ENCODE measurements around the gene CRADD.

The CRADD gene

DNA sequence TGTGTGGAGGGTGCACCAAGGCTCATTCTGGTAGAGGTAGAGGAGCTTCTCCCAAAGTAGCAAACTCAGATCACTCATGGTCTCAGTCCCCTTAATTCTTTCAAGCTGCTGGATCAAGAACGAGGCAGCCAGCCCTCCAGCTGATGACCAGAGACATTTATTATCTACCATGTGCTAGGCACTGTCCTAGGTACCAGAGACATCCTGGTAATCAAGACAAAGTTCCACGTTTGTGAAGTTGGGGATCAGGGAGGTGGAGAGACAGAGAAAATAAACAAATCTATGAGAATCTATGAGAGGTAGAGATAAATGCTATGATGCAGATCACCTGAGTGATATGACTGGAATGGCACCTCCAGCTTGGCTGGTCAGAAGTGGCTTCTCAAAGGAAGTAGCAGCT, 130.2 kb downstream of the CRADD start:
- DNase-seq (ENCODE audit: low read depth in 2 of 2) = no peak

DNA sequence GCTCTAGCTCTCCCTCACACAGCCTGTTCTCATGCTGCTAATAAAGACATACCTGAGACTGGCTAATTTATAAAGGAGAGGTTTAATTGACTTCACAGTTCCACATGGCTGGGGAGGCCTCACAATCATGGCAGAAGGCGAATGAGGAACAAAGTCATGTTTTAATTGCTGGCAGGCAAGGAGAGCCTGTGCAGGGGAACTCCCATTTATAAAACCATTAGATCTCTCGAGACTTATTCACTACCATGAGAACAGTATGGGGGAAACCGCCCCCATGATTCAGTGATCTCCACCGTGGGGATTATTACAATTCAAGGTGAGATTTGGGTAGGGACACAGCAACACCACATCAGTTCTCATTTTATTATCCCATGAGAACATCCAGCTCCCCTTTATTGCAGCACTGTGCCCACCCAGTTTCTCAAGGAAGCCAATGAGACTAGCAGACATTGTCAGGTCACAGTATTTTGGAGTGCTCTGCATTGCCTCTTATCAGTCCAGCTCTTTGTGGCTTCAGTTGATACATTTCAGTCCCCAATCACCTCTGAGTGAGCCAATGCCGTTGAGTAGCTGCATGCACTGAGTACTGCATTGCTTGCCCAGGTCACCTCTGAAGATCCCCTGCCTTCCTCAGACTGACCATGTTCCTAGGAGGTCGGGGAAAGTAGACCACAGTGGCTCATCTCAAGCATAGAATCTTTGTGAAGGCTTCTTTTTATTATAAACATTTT, 131.2 kb downstream of the CRADD start:
- no peak for DNase-seq (ENCODE audit: low read depth in 2 of 2)

DNA sequence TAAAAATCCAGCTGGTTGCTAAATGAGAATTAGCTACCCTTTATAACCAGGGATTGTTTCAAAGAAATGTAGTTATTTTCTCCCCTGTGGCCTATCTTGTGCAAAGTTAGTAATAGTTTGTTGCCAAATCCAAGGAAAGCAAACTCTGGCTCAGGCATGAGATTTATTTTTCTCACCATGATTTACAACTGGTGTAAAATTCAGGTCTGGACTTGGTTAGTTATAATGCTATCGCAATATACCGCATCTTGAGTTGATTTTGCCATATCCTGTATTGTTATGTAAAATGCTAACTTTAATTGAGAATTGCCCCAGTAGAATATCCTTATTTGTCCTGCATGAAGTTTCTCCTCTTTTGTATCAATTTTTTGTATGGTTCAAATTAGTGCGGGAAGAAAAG, 135.5 kb downstream of the CRADD start:
- DNase-seq (ENCODE audit: low read depth in 2 of 2) = no peak

DNA sequence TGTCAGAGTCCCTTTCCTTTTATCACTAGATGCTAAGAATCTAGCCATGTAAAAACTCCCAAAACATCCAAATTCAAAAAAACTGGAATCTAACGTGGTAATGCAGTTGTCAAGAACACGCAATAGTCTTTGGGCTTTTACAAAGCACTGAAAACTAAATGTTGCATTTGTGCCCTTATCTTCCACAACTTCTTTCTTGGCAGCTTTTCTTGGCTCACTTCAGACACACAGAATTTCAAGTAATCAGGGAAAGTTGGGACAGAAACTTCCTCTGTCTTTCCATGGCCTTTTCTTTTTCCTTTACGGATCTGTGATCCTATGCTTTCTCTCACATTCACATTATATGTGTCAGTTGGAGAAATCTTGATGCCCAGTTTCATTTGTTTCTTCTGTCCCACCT, 136.0 kb downstream of the CRADD start:
- no peak for DNase-seq (ENCODE audit: low read depth in 2 of 2)

DNA sequence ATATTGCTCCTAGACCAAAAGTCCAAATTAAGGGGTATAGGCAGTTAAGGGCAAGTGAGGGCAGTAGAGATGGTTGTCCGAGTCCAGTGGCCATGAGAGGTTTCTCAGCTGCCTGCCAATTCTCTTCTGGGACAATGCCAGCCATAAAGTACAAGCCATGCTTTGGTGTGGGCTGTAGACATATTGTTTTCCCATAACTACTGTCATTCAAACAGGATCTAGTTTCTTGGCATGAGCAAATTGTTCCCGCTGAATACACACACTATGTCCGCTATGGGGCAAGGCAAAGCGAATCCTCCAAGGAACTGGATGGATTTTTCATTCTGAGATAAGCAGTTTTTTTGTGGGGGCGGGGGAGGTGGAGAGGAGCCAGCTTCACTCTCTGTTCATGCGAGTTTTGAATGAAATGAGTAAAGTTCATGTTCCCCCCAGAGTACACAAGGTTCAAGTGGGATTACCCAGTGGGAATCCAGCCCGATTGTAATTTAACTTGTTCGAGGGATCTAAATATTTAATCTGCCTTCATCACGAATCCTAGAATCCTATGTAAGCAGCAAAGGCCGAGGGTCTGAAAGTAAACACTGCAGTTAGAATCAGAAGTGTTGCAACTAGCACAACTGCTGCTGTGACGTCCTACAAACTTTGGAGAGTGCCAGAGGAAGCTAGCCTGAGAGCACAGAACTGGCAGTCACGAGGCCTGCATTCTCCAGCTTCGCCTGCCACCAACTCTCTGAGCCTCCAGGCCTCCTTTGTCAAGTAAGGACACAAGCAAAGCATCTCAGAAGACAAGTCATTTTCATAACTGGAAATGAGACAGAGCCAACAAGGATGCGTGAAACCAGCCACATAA, 137.0 kb downstream of the CRADD start:
- no peak for DNase-seq (ENCODE audit: low read depth in 2 of 2)

DNA sequence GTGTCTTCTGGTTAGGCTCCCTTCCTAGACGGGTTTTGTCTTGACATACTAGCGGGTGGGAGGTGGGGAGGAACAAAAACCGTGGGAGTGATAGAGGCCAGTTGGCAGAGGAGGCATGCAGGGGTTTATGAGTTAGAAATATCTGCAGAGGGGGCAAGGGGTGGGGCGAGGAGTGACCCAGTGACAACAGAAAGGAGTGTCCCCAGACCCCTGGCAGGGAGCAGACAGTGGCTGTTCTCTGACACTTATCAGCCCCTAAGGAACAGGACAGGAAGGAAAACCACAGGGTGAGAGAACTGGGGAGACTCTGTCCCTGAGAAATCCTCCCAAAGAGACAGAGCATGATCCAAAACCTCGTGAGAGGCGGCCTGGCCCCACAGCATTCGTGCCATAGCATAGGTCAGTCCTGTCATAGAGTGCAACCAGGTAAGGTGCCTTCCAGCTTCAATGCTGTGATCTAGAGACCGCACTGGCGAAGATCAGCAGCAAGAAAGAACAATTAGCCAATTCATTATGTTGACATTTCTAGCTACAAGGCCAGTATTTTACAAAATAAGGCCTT, 141.4 kb downstream of the CRADD start:
- DNase-seq (ENCODE audit: low read depth in 2 of 2) = no peak

DNA sequence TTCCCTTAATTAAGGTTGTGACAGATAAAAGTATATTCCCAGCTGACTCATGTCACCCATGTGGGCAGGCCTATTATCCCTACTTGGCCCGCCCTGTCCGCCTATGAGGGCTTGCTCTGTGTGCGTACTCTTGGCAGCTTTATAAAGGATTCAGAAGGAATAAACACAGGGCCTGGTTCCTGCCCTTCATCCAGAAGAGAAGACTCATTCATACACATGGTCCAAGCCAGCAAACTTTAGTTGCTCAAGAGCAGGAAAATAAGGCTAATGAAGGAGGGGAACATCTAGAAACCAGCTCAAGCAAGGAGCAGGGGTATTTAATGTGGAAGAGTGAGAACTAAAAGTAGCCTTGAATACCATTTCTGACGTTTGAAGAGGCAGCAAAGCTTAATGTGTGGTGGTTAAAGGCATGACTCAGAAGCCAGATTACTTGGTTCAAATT, 141.9 kb downstream of the CRADD start:
- no peak for DNase-seq (ENCODE audit: low read depth in 2 of 2)

DNA sequence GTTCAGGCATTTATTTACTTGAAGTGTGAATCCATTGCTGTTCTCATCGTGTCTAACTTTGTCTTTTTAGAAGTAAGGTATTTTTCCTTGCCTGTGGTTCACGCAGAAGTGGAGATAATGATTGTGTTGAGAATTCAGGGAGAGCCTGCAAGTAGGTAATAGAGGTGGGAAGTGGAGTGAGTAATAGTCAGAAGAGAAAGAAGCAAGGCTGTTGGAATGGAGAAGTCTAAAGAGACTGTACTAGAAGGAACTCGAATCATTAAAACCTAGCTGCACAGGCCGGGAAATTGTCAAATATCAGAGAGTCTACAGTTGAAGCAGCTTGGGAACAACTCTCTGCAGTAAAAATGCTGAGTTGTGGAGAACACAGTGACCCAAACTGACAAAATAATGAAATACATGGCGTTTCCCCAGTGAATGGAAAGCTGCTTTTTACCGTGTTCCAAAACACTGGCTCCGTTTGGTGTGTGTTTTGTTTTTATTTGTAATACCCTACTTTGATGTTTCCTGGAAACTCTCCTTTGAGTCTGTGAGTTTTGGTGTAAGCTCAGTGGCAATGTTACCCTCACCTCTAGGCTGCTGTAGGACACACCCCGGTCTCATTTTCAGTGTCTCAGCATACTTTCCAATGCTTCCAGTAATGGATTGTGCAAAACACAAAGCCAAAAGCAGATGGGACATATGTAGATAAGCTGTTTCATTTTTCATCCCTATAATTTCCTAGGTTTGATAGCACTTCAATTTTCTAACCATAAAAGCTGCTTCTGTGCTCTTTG, 146.6 kb downstream of the CRADD start:
- no peak for DNase-seq (ENCODE audit: low read depth in 2 of 2)

DNA sequence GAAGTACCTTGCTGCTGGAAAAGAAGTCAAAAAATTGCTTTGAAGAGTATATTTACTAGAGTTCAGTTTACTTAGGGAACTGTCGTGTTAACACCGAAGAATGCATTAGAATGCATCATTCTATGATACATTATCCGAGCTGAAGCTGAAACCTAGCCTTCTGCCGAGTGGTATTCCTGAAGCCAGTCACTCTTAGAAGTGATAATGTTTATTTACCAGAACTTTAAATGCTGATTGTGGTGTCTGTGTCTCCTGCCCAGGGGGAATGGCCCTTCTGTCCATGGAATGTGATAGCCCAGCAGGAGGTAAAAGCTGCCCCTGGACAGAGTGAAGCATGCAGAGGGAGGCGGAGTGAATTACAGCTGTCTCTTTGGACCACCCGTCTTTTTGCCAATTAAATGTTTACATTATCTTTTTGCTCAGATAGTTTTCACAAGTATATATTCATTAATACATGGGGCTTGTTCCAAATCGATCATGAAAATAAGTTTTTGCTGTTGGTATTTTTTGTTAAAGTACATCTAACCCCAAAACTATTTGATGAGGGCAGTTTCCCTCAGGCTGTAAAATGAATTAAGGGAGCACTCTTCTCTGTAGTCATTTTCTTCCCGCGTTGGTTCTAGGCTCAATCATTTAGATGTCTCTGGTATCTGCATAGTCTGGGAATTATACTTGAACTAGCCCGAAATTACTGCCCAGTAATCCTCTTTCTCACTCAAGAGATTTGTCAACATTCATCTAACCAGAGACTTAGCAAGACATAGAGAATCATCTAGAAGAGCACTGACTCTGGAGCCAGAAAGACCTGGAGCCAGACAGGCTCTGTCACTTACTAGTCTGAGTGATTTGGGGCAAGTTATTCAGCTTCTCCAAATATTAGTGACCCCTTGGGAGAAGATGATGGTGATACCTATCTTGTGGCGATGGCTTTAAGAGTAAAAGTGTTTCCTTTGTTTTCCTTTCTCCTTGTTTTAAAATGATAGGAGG, 147.6 kb downstream of the CRADD start:
- no peak for DNase-seq (ENCODE audit: low read depth in 2 of 2)

DNA sequence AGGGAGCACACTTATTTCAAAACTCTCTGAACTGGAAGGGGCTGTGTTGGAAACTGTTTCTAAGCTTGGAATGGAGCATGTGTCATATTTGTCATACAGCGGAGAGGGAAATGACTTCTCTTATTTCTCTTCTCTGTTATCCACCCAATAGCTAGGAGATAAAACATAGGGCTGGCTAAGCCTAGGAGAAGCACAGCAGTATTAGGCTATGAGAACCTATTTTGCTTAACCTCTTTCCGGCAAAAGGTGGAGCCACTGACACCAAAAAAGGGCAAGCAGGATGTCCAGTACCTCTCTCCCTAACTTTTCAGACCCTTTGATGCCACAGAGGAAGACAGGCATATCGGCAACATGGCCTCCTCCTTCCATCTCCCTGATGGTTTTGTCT, 148.3 kb downstream of the CRADD start:
- no peak for DNase-seq (ENCODE audit: low read depth in 2 of 2)

DNA sequence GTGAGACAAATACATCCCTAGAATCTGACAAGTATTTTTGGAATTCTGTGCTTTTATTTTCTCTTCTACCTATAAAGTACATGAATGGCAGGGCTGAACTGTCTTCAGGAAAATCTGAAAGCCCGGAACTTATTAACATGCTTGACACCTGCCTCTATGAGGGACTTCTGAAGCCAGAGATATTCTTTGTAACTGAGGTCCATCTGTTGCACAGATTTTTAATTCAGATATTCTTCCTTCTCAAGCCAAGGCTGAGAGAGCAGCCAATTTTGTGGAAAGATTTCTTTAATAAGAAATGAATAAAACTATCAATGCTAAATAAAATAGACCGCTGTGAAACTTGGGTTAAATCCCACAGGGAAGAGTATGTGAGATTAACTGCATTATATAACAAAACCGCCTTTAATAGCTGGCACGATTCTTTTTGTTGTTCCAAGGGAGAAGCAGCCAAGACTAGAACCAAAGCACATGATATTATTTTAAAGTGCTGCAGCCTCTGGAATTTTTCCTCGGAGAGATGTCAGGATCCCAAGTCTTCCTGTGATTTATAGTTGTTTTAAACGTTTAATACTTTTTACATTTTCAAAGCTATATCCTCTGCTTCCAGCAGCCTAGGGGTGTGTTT, 148.9 kb downstream of the CRADD start:
- no peak for DNase-seq (ENCODE audit: low read depth in 2 of 2)

DNA sequence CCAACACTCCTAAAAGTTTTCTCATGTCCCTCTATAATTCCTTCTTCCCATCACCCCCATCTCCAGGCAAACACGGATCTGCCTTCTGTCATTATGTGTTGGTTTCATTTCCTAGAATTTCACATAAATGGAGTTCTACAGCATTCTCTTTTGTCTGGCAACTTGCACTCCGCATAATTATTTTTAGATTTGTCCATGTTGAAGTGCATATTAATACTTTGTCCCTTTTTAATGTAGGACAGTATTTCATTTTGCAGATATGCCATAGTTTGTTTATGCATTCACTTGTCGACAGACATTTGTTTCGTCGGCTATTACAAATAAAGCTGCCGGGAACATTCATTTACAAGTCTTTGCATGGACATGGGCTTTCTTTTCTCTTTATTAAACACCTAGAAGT, 150.0 kb downstream of the CRADD start:
- DNase-seq (ENCODE audit: low read depth in 2 of 2) = no peak

DNA sequence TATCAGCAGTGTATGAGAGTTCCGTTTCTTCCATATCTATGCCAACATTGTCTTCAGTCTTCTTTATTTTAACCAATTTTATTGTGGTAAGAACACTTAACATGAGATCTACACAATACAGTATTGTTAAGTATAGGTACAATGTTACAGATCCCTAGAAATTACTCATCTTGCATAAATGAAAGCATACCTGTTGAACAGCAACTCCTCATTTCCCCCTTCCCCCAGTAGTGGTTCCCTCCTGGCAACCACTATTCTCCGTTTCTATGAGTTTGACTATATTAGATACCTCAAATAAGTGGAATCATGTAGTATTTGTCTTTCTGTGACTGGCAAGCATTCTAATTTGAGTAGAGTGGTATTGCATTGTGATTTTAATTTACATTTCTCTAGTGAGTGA, 150.5 kb downstream of the CRADD start:
- DNase-seq (ENCODE audit: low read depth in 2 of 2) = no peak

DNA sequence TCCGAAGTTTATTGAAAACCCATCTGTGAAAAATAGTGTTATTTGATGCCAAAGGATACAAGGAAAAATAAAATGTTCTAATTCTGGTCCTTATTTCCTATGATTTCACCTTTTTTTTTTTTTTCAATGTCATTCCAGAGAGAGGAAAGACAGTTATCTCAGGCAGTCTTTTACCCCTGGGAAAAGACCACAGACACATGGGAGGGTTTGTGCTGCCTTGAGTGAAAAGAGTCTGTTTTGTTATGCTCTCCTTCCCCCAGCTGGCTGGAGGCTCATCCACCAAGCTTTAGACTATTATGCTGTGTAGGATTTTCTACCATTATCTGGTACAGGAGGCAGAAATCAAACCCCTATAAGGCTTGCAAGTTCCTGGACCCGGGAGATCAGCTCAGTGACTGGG, 151.8 kb downstream of the CRADD start:
- DNase-seq (ENCODE audit: low read depth in 2 of 2) = no peak

DNA sequence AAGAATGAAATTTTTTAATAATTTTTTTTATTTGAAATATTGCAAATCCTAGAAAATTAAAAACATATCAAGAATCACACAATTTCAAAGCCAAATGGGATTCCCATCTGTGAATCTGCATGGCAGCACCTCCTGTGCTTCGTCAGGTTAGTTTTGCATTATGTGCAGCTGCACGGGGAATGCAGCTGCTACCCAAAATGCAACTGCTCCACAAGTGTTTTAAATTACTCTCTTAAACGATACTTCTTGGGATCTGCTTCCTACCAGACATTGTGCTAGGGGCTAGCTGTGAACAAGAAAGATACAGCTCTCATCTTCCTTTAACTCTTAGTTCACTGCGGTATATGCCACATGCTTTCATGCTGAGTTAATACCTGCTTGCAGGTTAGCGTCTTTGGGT, 154.2 kb downstream of the CRADD start:
- no peak for DNase-seq (ENCODE audit: low read depth in 2 of 2)

DNA sequence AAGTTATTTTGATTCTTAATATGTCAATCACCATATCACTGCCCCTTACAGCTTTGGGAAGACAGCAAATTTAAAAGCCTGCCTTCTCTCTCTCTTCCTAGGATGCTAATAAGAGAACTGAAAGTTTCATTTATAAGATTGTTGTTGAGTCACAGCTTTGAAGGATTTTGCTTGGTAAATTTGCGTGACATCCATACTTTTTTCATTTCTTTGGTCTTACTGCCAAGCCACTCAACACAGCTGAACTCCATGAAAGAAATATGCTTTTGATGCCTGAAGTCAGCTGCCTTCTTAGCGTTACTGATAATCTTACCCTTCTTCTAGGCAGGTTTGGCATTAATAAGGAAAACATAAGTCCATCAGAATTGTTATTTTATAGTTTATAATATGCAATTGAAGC, 155.0 kb downstream of the CRADD start:
- DNase-seq (ENCODE audit: low read depth in 2 of 2) = no peak

DNA sequence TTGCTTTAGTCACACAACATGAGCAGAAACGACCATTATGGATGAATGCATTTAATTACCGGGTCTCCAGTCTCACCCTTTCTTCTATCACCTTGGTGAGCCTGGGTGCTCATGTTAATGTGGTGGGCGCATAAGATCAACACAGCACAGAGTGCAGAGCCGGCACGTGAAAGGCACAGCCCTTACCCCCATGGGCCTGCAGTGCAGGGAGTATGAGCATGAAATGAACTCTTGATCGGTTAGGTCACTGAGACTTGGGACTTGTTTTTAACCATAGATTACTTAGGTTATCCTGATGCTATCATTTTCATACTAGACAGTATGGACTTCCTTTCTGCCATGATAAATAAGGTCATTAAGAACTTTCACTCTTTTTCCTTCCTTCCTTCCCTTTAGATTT, 156.8 kb downstream of the CRADD start:
- DNase-seq (ENCODE audit: low read depth in 2 of 2) = no peak

DNA sequence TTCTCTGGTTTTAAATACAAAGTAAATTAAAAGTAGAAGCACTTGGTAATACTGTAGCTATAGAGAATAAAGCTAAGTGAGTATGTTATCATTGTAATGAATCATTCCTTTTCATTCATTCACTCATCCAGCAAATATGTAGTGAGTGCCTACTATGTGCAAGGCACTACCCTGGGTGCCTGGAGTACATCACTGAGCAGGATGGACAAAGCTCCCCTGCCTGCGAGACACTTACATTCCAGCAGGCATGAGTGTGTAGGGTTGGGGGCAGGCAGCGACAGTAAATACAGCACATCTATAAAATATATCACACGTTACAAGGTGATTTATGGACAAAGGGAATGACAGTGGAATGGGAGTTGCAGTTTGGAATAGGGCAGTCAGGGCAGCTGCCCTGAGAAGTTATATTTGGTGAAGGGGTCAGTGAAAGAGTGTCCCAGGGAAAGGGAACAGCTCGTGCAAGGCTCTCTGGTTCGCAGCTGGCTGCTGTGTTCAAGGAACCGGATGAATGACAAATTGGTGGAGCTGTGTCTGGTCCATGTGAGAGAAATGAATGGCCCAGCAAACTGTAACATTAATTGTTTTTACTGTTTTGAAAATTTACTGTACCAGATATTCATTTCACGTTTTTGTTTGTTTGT, 159.6 kb downstream of the CRADD start:
- DNase-seq (ENCODE audit: low read depth in 2 of 2) = no peak

DNA sequence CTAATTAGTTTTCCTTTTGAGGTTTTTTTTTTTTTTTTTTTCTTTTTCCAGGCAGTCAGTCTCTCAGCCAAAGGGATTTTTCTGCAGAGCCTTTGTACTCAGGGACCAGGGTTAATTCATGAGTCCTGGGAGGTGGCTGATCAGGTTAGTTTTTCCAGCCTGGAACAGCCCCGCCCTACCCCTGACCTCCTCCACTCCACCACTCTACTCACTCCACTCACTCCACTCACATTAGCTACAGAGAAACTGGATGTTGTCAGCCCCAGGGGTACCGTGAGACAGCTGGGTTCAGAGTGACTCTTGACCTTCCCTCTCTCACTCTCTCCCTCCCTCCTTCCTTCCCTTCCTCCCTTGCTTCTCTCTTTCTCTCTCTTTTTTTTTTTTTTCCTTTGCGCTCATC, 161.0 kb downstream of the CRADD start:
- no peak for DNase-seq (ENCODE audit: low read depth in 2 of 2)

DNA sequence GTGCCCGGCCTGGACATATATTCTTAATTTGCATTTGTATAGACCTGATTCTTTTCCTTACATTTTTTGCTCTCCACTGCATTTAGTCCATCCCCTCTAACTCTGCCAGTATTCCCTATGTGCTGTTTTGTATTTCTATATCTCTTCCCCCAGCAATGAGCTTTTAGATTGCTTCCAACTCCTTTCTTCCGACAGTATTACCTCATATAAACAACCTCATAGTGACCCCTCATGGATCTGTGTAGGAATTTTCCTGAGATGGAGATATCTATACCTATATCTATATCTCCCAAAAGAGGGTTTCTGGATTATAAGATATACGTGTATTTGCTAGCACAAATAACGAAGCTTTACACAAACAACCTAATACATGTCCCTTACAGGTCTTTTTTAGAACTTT, 161.9 kb downstream of the CRADD start:
- no peak for DNase-seq (ENCODE audit: low read depth in 2 of 2)
